RKO (cell line): Measurements from ENCODE around the gene ADGRB3.
"Not testable (repeated sequence)": the region's sequence is repeated elsewhere in the genome, so short reads cannot be mapped to it uniquely, and the experiment has no call there.

ENCODE experiments used
- DNase-seq: peaks from one replicate; pipeline ENCODE4 v3.0.0-alpha.2; 2016; ENCODE audit warnings: low spot score

ADGRB3 gene

DNA sequence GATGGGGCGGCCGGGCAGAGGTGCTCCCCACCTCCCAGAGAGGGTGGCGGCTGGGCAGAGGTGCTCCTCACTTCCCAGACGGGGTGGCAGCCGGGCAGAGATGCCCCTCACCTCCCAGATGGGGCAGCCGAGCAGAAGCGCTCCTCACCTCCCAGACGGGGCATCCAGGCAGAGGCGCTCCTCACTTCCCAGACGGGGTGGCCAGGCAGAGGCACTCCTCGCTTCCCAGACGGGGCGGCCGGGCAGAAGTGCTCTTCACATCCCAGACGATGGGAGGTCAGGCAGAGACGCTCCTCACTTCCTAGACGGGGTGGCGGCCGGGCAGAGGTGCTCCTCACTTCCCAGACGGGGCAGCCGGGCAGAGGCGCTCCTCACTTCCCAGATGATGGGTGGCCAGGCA is 798.0 kb downstream of the ADGRB3 start:
- DNase-seq: not testable (repeated sequence)

DNA sequence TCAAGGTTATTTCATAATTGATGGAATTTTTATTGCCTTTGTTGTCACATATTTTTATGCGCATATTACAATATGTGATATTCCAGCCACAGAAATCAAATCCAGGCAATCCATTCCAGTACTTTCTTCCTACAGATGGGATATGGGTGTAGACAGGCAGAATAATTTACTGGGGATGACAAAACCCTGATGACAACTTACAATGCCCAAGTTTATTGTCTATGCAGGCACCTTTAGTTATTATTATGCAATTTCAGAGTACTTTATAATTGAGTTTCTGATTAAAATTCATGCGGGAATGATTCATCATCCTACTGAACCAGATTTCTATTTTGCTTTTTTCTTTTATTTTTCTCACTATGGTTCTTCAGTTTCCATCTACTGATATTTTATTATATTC is 803.0 kb downstream of the ADGRB3 start:
- no peak for DNase-seq
